GM19438 (cell line): Measurements from ENCODE around the gene CDH23.

Source experiments
- ATAC-seq: cut with Tn5 transposase; IDR thresholded peaks from one replicate; pipeline ENCODE4 v1.9.1; 2021; ENCODE audit warnings: low read depth; ENCODE audit not compliant: unreplicated experiment

The CDH23 gene

GRCh38 chr10:71391701-71392100 lies 5.0 kb upstream of the CDH23 start:
- no peak for ATAC-seq

- no peak for ATAC-seq
Measured at GRCh38 chr10:71392292-71392691, 4.4 kb upstream of the CDH23 start.

- no peak for ATAC-seq
Measured at GRCh38 chr10:71392791-71393781, 3.6 kb upstream of the CDH23 start.

- no peak for ATAC-seq
Measured at GRCh38 chr10:71393841-71394475, 2.8 kb upstream of the CDH23 start.

- no peak for ATAC-seq
Measured at GRCh38 chr10:71394926-71395562, 1.7 kb upstream of the CDH23 start.

GRCh38 chr10:71395621-71396020 lies 1.1 kb upstream of the CDH23 start:
- no peak for ATAC-seq

- ATAC-seq: no peak
Measured at GRCh38 chr10:71396084-71396710, 523 bp upstream of the CDH23 start.

- no peak for ATAC-seq
Measured at GRCh38 chr10:71397296-71398212, 834 bp downstream of the CDH23 start.

- ATAC-seq: no peak
Measured at GRCh38 chr10:71398976-71399375, 2.3 kb downstream of the CDH23 start.

GRCh38 chr10:71399946-71400345 lies 3.2 kb downstream of the CDH23 start:
- ATAC-seq: no peak

GRCh38 chr10:71401056-71401455 lies 4.3 kb downstream of the CDH23 start:
- ATAC-seq: no peak

GRCh38 chr10:71402005-71402404 lies 5.3 kb downstream of the CDH23 start:
- no peak for ATAC-seq

GRCh38 chr10:71404503-71405295 lies 8.0 kb downstream of the CDH23 start:
- no peak for ATAC-seq

GRCh38 chr10:71406878-71407277 lies 10.2 kb downstream of the CDH23 start:
- no peak for ATAC-seq

GRCh38 chr10:71408436-71409225 lies 11.9 kb downstream of the CDH23 start:
- ATAC-seq: no peak

- no peak for ATAC-seq
Measured at GRCh38 chr10:71409516-71410104, 12.9 kb downstream of the CDH23 start.

- no peak for ATAC-seq
Measured at GRCh38 chr10:71413581-71413980, 16.9 kb downstream of the CDH23 start.

- no peak for ATAC-seq
Measured at GRCh38 chr10:71414359-71414758, 17.6 kb downstream of the CDH23 start.
